Duodenal mucosa (tissue), 2 donors: Measurements from ENCODE around the gene ERBB4.

Experiments
- H3K27ac ChIP-seq: one replicate; pipeline ENCODE4 v1.7.0; 2013; ENCODE audit warnings: low read depth, low read length
- H3K27me3 ChIP-seq, 2 donors: one replicate each; pipeline ENCODE4 v1.7.0; 2013; ENCODE audit warnings: low read length in 2 of 2, control low read depth in 1 of 2; ENCODE audit not compliant: insufficient read depth in 2 of 2, control insufficient read depth in 1 of 2
- H3K36me3 ChIP-seq, 2 donors: one replicate each; pipeline ENCODE4 v1.7.0; 2013; ENCODE audit warnings: low read length in 2 of 2, control low read depth in 1 of 2; ENCODE audit not compliant: insufficient read depth in 2 of 2, control insufficient read depth in 1 of 2
- H3K4me1 ChIP-seq, 2 donors: one replicate each; pipeline ENCODE4 v1.7.0; 2013; ENCODE audit warnings: low read length in 2 of 2, control low read depth in 1 of 2; ENCODE audit not compliant: insufficient read depth in 2 of 2, control insufficient read depth in 1 of 2
- H3K4me3 ChIP-seq, 2 donors: one replicate each; pipeline ENCODE4 v1.7.0; 2013; ENCODE audit warnings: low read length in 2 of 2, low read depth in 1 of 2
- H3K9ac ChIP-seq, 2 donors: one replicate each; pipeline ENCODE4 v1.7.0; 2013; ENCODE audit warnings: low read length in 2 of 2, low read depth in 1 of 2
- H3K9me3 ChIP-seq, 2 donors: one replicate each; pipeline ENCODE4 v1.7.0; 2013; ENCODE audit warnings: low read length in 2 of 2, control low read depth in 1 of 2; ENCODE audit not compliant: control insufficient read depth in 1 of 2

The ERBB4 gene

GRCh38 chr2:211837706-211838105 lies 700.9 kb downstream of the ERBB4 start:
- no peaks in the 10 kb centered on the region for H3K9me3 ChIP-seq
- no peak overlapping the region for H3K9ac ChIP-seq
- no peak overlapping the region for H3K27ac ChIP-seq
- H3K4me1 ChIP-seq = no peaks in the 10 kb centered on the region
- no peaks in the 10 kb centered on the region for H3K36me3 ChIP-seq
- H3K27me3 ChIP-seq = no peaks in the 10 kb centered on the region
- no peak overlapping the region for H3K4me3 ChIP-seq

- H3K9ac ChIP-seq = no peak overlapping the region
- H3K27me3 ChIP-seq = no peaks in the 10 kb centered on the region
- H3K4me1 ChIP-seq = no peaks in the 10 kb centered on the region
- no peaks in the 10 kb centered on the region for H3K36me3 ChIP-seq
- H3K9me3 ChIP-seq = no peaks in the 10 kb centered on the region
- no peak overlapping the region for H3K4me3 ChIP-seq
- no peak overlapping the region for H3K27ac ChIP-seq
Observed at GRCh38 chr2:211837206-211837605, 701.4 kb downstream of the ERBB4 start.

- no peaks in the 10 kb centered on the region for H3K9me3 ChIP-seq
- H3K27ac ChIP-seq = no peak overlapping the region
- H3K4me3 ChIP-seq = no peak overlapping the region
- no peaks in the 10 kb centered on the region for H3K36me3 ChIP-seq
- H3K27me3 ChIP-seq = no peaks in the 10 kb centered on the region
- no peak overlapping the region for H3K9ac ChIP-seq
- H3K4me1 ChIP-seq = no peaks in the 10 kb centered on the region
Observed at GRCh38 chr2:211836409-211836808, 702.2 kb downstream of the ERBB4 start.

- no peaks in the 10 kb centered on the region for H3K4me1 ChIP-seq
- no peaks in the 10 kb centered on the region for H3K36me3 ChIP-seq
- H3K9ac ChIP-seq = no peak overlapping the region
- H3K9me3 ChIP-seq = no peaks in the 10 kb centered on the region
- no peak overlapping the region for H3K4me3 ChIP-seq
- no peaks in the 10 kb centered on the region for H3K27me3 ChIP-seq
- no peak overlapping the region for H3K27ac ChIP-seq
Observed at GRCh38 chr2:211835695-211836094, 702.9 kb downstream of the ERBB4 start.

- H3K27me3 ChIP-seq = no peaks in the 10 kb centered on the region
- no peak overlapping the region for H3K9ac ChIP-seq
- H3K4me3 ChIP-seq = no peak overlapping the region
- no peaks in the 10 kb centered on the region for H3K4me1 ChIP-seq
- H3K36me3 ChIP-seq = no peaks in the 10 kb centered on the region
- H3K9me3 ChIP-seq = no peaks in the 10 kb centered on the region
- no peak overlapping the region for H3K27ac ChIP-seq
Observed at GRCh38 chr2:211833582-211834279, 704.9 kb downstream of the ERBB4 start.

- H3K9ac ChIP-seq = no peak overlapping the region
- H3K4me1 ChIP-seq = no peaks in the 10 kb centered on the region
- no peaks in the 10 kb centered on the region for H3K36me3 ChIP-seq
Observed at GRCh38 chr2:211829725-211830124, 708.9 kb downstream of the ERBB4 start.

GRCh38 chr2:211823886-211824479 lies 714.6 kb downstream of the ERBB4 start:
- no peaks in the 10 kb centered on the region for H3K4me1 ChIP-seq
- H3K9me3 ChIP-seq = no peaks in the 10 kb centered on the region

More at GRCh38 chr2:211829725-211830124, 708.9 kb downstream of the ERBB4 start:
- Histone ChIP-seq H3K27me3 (no peaks in the 10 kb centered on the region), H3K9me3 (no peaks in the 10 kb centered on the region), H3K27ac (no peak overlapping the region), H3K4me3 (no peak overlapping the region)

GRCh38 chr2:211822686-211823335 lies 715.8 kb downstream of the ERBB4 start:
- Histone ChIP-seq H3K9me3 (no peaks in the 10 kb centered on the region), H3K4me1 (no peaks in the 10 kb centered on the region), H3K9ac (no peak overlapping the region), H3K36me3 (no peaks in the 10 kb centered on the region), H3K27ac (no peak overlapping the region), H3K27me3 (no peaks in the 10 kb centered on the region), H3K4me3 (no peak overlapping the region)

More at GRCh38 chr2:211823886-211824479, 714.6 kb downstream of the ERBB4 start:
- Histone ChIP-seq H3K36me3 (no peaks in the 10 kb centered on the region), H3K27ac (no peak overlapping the region), H3K9ac (no peak overlapping the region), H3K27me3 (no peaks in the 10 kb centered on the region), H3K4me3 (no peak overlapping the region)

- no peaks in the 10 kb centered on the region for H3K4me1 ChIP-seq
- H3K9ac ChIP-seq = no peak overlapping the region
- H3K9me3 ChIP-seq = no peaks in the 10 kb centered on the region
- H3K27me3 ChIP-seq = no peaks in the 10 kb centered on the region
- H3K36me3 ChIP-seq = no peaks in the 10 kb centered on the region
- no peak overlapping the region for H3K27ac ChIP-seq
- H3K4me3 ChIP-seq = no peak overlapping the region
Observed at GRCh38 chr2:211816754-211817153, 721.8 kb downstream of the ERBB4 start.

GRCh38 chr2:211812587-211812986 lies 726.0 kb downstream of the ERBB4 start:
- Histone ChIP-seq H3K27ac (no peak overlapping the region), H3K27me3 (no peaks in the 10 kb centered on the region), H3K4me3 (no peak overlapping the region), H3K36me3 (no peaks in the 10 kb centered on the region), H3K9me3 (no peaks in the 10 kb centered on the region), H3K4me1 (no peaks in the 10 kb centered on the region), H3K9ac (no peak overlapping the region)
